H1 (cell line): ENCODE results near the gene STK32C. TPM values are rescaled to one million over a fixed set of nuclear protein-coding genes. Genes with fewer than 3 reads are reported as not detected.

Experiments used
- KDM5A ChIP-seq: fragments of 200-600 bp; IDR thresholded peaks from 2 replicates; pipeline ENCODE4 v1.7.1; 2012; ENCODE audit warnings: mild to moderate bottlenecking, low read length, inconsistent platforms, mixed read lengths
- RXRA ChIP-seq: IDR thresholded peaks from 2 replicates; pipeline ENCODE4 v1.6.1; 2011; ENCODE audit warnings: low read depth, mild to moderate bottlenecking, low read length, moderate library complexity; ENCODE audit not compliant: insufficient read depth
- SP2 ChIP-seq: IDR thresholded peaks from 2 replicates; pipeline ENCODE4 v1.6.1; 2012; ENCODE audit warnings: mild to moderate bottlenecking, low read length, inconsistent platforms
- SUZ12 ChIP-seq: fragments of 200-600 bp; sonication (generic); IDR thresholded peaks from 2 replicates; pipeline ENCODE4 v1.6.1; 2012; ENCODE audit warnings: mild to moderate bottlenecking, inconsistent platforms, low read length, moderate library complexity, mixed read lengths
- polyA plus RNA-seq, 7 experiments: library from polyadenylated mRNA; depleted of rRNA in 3 of 7; stranded (reverse) in 5 of 7; unstranded in 2 of 7; fragments of >200 nt in 5 of 7; fragments of 200-250 nt in 2 of 7; gene quantifications; 1 replicate in 5 of 7; 2 replicates in 1 of 7; 4 replicates in 1 of 7; pipeline versions ENCODE4 v1.2.1 to v1.2.3, GENCODE V29; 2011 to 2013; ENCODE audit warnings: missing spikeins in 2 of 7, mixed read lengths in 2 of 7
- total RNA-seq: library from RNA; stranded (reverse); fragmentation: NEBNext Ultra II Directional; extraction: Animal tissue kit (Norgen Biotek cat#: 25700); gene quantifications from 2 replicates; pipeline ENCODE4 v1.2.1, GENCODE V29; 2021
- TF ChIP-seq, protein P1 (sequence below), 3 experiments: IDR thresholded peaks; 1 replicate in 2 of 3; 2 replicates in 1 of 3; pipeline versions ENCODE4 v1.5.1 to v1.6.1; 2011; ENCODE audit warnings: low read length in 3 of 3, mild to moderate bottlenecking in 3 of 3, inconsistent platforms in 2 of 3, low read depth in 1 of 3, moderate library complexity in 1 of 3; ENCODE audit not compliant: insufficient read depth in 1 of 3; ENCODE audit errors: control extremely low read depth in 1 of 3

STK32C gene
- total and polyA plus RNA-seq, 2 of the 8 experiments (the other 6 are each of a cell fraction or from before 2014, with no cell fraction given), result 10.6 to 15.6 TPM

DNA sequence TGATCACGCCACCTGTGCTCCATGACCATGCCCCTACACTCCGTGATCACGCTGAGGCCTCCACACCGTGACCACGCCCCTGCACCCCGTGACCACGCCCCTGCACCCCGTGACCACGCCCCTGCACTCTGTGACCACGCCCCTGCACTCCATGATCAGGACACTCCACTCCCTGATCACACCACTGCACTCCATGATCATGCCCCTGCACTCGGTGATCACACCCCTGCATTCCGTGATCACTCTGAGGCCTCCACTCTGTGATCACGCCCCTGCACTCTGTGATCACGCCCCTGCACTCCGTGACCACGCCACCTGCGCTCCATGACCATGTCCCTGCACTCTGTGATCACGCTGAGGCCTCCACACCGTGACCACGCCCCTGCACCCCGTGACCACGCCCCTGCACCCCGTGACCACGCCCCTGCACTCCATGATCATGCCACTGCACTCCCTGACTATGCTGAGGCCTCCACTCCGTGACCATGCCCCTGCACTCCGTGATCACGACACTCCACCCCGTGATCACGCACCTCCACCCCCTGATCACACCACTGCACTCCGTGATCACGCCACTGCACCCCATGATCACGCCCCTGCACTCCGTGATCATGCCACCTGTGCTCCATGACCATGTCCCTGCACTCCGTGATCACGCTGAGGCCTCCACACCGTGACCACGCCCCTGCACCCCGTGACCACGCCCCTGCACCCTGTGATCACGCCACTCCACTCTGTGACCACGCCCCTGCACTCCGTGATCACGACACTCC lies 27.7 kb downstream of the STK32C start (continued):
- TF ChIP-seq, protein P1, sequence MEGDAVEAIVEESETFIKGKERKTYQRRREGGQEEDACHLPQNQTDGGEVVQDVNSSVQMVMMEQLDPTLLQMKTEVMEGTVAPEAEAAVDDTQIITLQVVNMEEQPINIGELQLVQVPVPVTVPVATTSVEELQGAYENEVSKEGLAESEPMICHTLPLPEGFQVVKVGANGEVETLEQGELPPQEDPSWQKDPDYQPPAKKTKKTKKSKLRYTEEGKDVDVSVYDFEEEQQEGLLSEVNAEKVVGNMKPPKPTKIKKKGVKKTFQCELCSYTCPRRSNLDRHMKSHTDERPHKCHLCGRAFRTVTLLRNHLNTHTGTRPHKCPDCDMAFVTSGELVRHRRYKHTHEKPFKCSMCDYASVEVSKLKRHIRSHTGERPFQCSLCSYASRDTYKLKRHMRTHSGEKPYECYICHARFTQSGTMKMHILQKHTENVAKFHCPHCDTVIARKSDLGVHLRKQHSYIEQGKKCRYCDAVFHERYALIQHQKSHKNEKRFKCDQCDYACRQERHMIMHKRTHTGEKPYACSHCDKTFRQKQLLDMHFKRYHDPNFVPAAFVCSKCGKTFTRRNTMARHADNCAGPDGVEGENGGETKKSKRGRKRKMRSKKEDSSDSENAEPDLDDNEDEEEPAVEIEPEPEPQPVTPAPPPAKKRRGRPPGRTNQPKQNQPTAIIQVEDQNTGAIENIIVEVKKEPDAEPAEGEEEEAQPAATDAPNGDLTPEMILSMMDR (IDR thresholded peaks at IDR 0.05; ENCODE audit: control extremely low read depth in 1 of 3, insufficient read depth in 1 of 3, low read depth in 1 of 3, low read length in 3 of 3), result no peak
- no peak for TF ChIP-seq SUZ12
- TF ChIP-seq RXRA, result no peak
- no peak for TF ChIP-seq KDM5A
- TF ChIP-seq SP2, result no peak
